Peyer's patch (tissue), 4 donors: ENCODE results near the gene EPB41L4A.

ENCODE experiments used
- CTCF ChIP-seq, 6 experiments: fragments of 450-650 bp in 4 of 6; fragments of 200-600 bp in 2 of 6; sonication (generic) in 1 of 6; IDR thresholded peaks; one replicate each; pipeline ENCODE4 v1.5.1; 2017 to 2019; ENCODE audit warnings: antibody characterized with exemption in 6 of 6, mild to moderate bottlenecking in 3 of 6, moderate library complexity in 1 of 6
- POLR2A ChIP-seq, 2 donors: fragments of 450-650 bp; IDR thresholded peaks; one replicate each; pipeline ENCODE4 v1.5.1; 2017; ENCODE audit warnings: antibody characterized with exemption in 2 of 2, mild to moderate bottlenecking in 2 of 2, moderate library complexity in 2 of 2

- TF ChIP-seq CTCF (IDR thresholded peaks at IDR 0.05) (no peak), POLR2A (IDR thresholded peaks at IDR 0.05) (no peak)
Measured at GRCh38 chr5:112248623-112249022, 170.5 kb downstream of the EPB41L4A start.
